Measurements from ENCODE around the gene EPN2.

DNA sequence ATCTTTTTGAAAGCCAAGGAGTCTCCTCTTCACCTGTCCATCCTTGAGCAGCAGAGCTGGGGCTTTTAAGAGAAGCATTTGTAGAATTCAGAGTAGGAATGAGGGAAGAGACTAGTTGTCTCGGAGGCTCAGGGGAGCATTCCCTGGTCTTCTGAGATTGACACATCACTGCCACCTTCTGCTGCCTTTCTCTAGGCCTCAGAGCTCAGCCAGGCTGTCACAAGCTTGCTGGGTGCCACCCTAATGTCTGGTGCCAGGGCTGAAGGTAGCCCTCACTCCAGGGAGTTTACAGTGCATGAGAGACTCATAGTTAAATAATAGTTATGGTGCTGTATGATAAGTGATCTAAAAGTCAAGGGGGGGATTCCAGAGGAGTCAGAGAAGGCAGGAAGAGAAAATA is 85.7 kb downstream of the EPN2 start:
- TF ChIP-seq, protein P1, sequence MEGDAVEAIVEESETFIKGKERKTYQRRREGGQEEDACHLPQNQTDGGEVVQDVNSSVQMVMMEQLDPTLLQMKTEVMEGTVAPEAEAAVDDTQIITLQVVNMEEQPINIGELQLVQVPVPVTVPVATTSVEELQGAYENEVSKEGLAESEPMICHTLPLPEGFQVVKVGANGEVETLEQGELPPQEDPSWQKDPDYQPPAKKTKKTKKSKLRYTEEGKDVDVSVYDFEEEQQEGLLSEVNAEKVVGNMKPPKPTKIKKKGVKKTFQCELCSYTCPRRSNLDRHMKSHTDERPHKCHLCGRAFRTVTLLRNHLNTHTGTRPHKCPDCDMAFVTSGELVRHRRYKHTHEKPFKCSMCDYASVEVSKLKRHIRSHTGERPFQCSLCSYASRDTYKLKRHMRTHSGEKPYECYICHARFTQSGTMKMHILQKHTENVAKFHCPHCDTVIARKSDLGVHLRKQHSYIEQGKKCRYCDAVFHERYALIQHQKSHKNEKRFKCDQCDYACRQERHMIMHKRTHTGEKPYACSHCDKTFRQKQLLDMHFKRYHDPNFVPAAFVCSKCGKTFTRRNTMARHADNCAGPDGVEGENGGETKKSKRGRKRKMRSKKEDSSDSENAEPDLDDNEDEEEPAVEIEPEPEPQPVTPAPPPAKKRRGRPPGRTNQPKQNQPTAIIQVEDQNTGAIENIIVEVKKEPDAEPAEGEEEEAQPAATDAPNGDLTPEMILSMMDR (IDR thresholded peaks at IDR 0.05) = no peak
- TF ChIP-seq POLR2A (IDR thresholded peaks at IDR 0.05) (no peak), EP300 (IDR thresholded peaks at IDR 0.05) (no peak)

All from tibial nerve (tissue), 4 donors.